ENCODE measurements around the gene RBMS2. TPM values are rescaled to one million over a fixed set of nuclear protein-coding genes. Genes with fewer than 3 reads are reported as not detected.

RBMS2 gene
- total RNA-seq, 1 experiment from 2014 or later = 18.2 TPM

GRCh38 chr12:56476143-56476542 is 45.5 kb upstream of the RBMS2 start:
- Histone ChIP-seq H3K9me3 (ENCODE audit: control insufficient read depth, insufficient read depth, low read depth, low read length) (no peaks in the 10 kb centered on the region), H3K27me3 (ENCODE audit: control insufficient read depth, insufficient read depth, low read length) (no peaks in the 10 kb centered on the region), H3K4me3 (ENCODE audit: low read depth in 2 of 2, low read length in 2 of 2) (no peak overlapping the region), H3K27ac (ENCODE audit: low read length) (no peak overlapping the region), H3K4me1 (ENCODE audit: control insufficient read depth, insufficient read depth, low read length) (no peaks in the 10 kb centered on the region; the same call in 1 of the 2 replicates), H3K36me3 (ENCODE audit: control insufficient read depth, insufficient read depth, low read length) (no peaks in the 10 kb centered on the region)
- no peak for TF ChIP-seq CTCF (IDR thresholded peaks at IDR 0.05)
- no peak for TF ChIP-seq REST (IDR thresholded peaks at IDR 0.05; ENCODE audit: insufficient read depth in 1 of 2, low read depth in 2 of 2, low read length in 1 of 2)
- no peak for TF ChIP-seq POLR2AphosphoS5 (IDR thresholded peaks at IDR 0.05; ENCODE audit: low read depth, low read length)
- TF ChIP-seq SIN3A (IDR thresholded peaks at IDR 0.05; ENCODE audit: borderline replicate concordance, insufficient read depth, low read depth, low read length) = no peak
- TF ChIP-seq TCF7L2 (IDR thresholded peaks at IDR 0.05; ENCODE audit: low read depth, low read length) = no peak
- intact Hi-C loops (cut with micrococcal nuclease; ENCODE audit: unreplicated experiment) (no loop called here), in situ Hi-C loops (cut with HindIII; ENCODE audit: low pct_unique_long_range_greater_than_20kb, low sequenced_read_pairs) (no loop called here)
- BruUV-seq (replicated peaks) = no TSS peak
- POLR2A ChIA-PET = no interaction called here
- DNase-seq (ENCODE audit: low read depth, low spot score) = no peak
- ATAC-seq = no peak
- CTCF ChIA-PET = no interaction called here

GRCh38 chr12:56476972-56477432 is 44.6 kb upstream of the RBMS2 start:
- POLR2A ChIA-PET = no interaction called here
- Histone ChIP-seq H3K9me3 (ENCODE audit: control insufficient read depth, insufficient read depth, low read depth, low read length) (no peaks in the 10 kb centered on the region), H3K36me3 (ENCODE audit: control insufficient read depth, insufficient read depth, low read length) (no peaks in the 10 kb centered on the region), H3K4me3 (ENCODE audit: low read depth in 2 of 2, low read length in 2 of 2) (no peak overlapping the region), H3K4me1 (ENCODE audit: control insufficient read depth, insufficient read depth, low read length) (no peaks in the 10 kb centered on the region), H3K27ac (ENCODE audit: low read length) (no peak overlapping the region), H3K27me3 (ENCODE audit: control insufficient read depth, insufficient read depth, low read length) (no peaks in the 10 kb centered on the region)
- ATAC-seq (no peak), DNase-seq (ENCODE audit: low read depth, low spot score) (no peak)
- TF ChIP-seq CTCF (IDR thresholded peaks at IDR 0.05) = no peak
- no peak for TF ChIP-seq POLR2AphosphoS5 (IDR thresholded peaks at IDR 0.05; ENCODE audit: low read depth, low read length)
- TF ChIP-seq TCF7L2 (IDR thresholded peaks at IDR 0.05; ENCODE audit: low read depth, low read length) = no peak
- no peak for TF ChIP-seq REST (IDR thresholded peaks at IDR 0.05; ENCODE audit: insufficient read depth in 1 of 2, low read depth in 2 of 2, low read length in 1 of 2)
- no peak for TF ChIP-seq SIN3A (IDR thresholded peaks at IDR 0.05; ENCODE audit: borderline replicate concordance, insufficient read depth, low read depth, low read length)
- intact Hi-C loops (cut with micrococcal nuclease; ENCODE audit: unreplicated experiment) = no loop called here
- no TSS peak for BruUV-seq (replicated peaks)
- CTCF ChIA-PET = no interaction called here
- in situ Hi-C loops (cut with HindIII; ENCODE audit: low pct_unique_long_range_greater_than_20kb, low sequenced_read_pairs) = no loop called here

Measured in Panc1 (cell line).